ENCODE measurements around the gene TCEA2.

The TCEA2 gene

GRCh38 chr20:64113444-64113775 is 50.4 kb downstream of the TCEA2 start:
- WGBS (ENCODE audit: extremely low coverage, insufficient coverage, low lambda C conversion rate), result no CpG with 5 or more reads among the region's 6 CpGs
- H2BK5ac ChIP-seq (ENCODE audit: low read length), result no peak overlapping the region
- no peaks in the 10 kb centered on the region for H3K27me3 ChIP-seq (ENCODE audit: insufficient read depth, low read length, poor library complexity)
- no peak overlapping the region for H3K56ac ChIP-seq (ENCODE audit: low read length)
- no peak overlapping the region for H4K8ac ChIP-seq (ENCODE audit: low read depth, low read length)
- H2AK5ac ChIP-seq (ENCODE audit: low read length), result no peak overlapping the region
- no peak overlapping the region for H3K23ac ChIP-seq (ENCODE audit: low read length)
- no peak overlapping the region for H3K18ac ChIP-seq (ENCODE audit: low read length)
- H3K9ac ChIP-seq (ENCODE audit: low read length), result no peak overlapping the region
- no peaks in the 10 kb centered on the region for H3K36me3 ChIP-seq (ENCODE audit: control insufficient read depth, insufficient read depth, low read length)
- no peak overlapping the region for H3K4ac ChIP-seq (ENCODE audit: low read depth, low read length)
- no peak overlapping the region for H2BK120ac ChIP-seq (ENCODE audit: low read depth, low read length)
- H4K5ac ChIP-seq (ENCODE audit: low read length), result no peak overlapping the region
- no peak overlapping the region for H2BK15ac ChIP-seq (replicated peaks; ENCODE audit: low read depth)
- no peaks in the 10 kb centered on the region for H3K79me2 ChIP-seq (ENCODE audit: control insufficient read depth, insufficient read depth, low read length)
- H3K79me1 ChIP-seq (ENCODE audit: low read length), result no peaks in the 10 kb centered on the region
- H3K27ac ChIP-seq (ENCODE audit: low read depth, low read length), result no peak overlapping the region
- no peak overlapping the region for H3K4me2 ChIP-seq (ENCODE audit: low read length)
- H3K4me1 ChIP-seq (ENCODE audit: control insufficient read depth, low read depth, low read length), result no peaks in the 10 kb centered on the region
- no peak overlapping the region for H3K4me3 ChIP-seq (ENCODE audit: low read length)
- DNase-seq, result no peak

GRCh38 chr20:64113796-64114355 is 50.9 kb downstream of the TCEA2 start:
- Histone ChIP-seq H3K27me3 (ENCODE audit: insufficient read depth, low read length, poor library complexity) (no peaks in the 10 kb centered on the region), H3K23ac (ENCODE audit: low read length) (no peak overlapping the region), H2AK5ac (ENCODE audit: low read length) (no peak overlapping the region), H3K18ac (ENCODE audit: low read length) (no peak overlapping the region), H3K4me1 (ENCODE audit: control insufficient read depth, low read depth, low read length) (no peaks in the 10 kb centered on the region), H2BK5ac (ENCODE audit: low read length) (no peak overlapping the region), H3K56ac (ENCODE audit: low read length) (no peak overlapping the region), H4K5ac (ENCODE audit: low read length) (no peak overlapping the region), H3K4me3 (ENCODE audit: low read length) (no peak overlapping the region), H3K36me3 (ENCODE audit: control insufficient read depth, insufficient read depth, low read length) (no peaks in the 10 kb centered on the region), H4K8ac (ENCODE audit: low read depth, low read length) (no peak overlapping the region), H3K4ac (ENCODE audit: low read depth, low read length) (no peak overlapping the region), H3K4me2 (ENCODE audit: low read length) (no peak overlapping the region), H3K27ac (ENCODE audit: low read depth, low read length) (no peak overlapping the region), H3K79me2 (ENCODE audit: control insufficient read depth, insufficient read depth, low read length) (no peaks in the 10 kb centered on the region), H3K79me1 (ENCODE audit: low read length) (no peaks in the 10 kb centered on the region), H3K9ac (ENCODE audit: low read length) (no peak overlapping the region), H2BK15ac (replicated peaks; ENCODE audit: low read depth) (no peak overlapping the region), H2BK120ac (ENCODE audit: low read depth, low read length) (no peak overlapping the region)
- DNase-seq, result no peak
- no CpG with 5 or more reads among the region's 13 CpGs for WGBS (ENCODE audit: extremely low coverage, insufficient coverage, low lambda C conversion rate)

- Histone ChIP-seq H2BK5ac (ENCODE audit: low read length) (no peak overlapping the region), H3K18ac (ENCODE audit: low read length) (no peak overlapping the region), H3K4me1 (ENCODE audit: control insufficient read depth, low read depth, low read length) (no peaks in the 10 kb centered on the region), H3K27ac (ENCODE audit: low read depth, low read length) (no peak overlapping the region), H2AK5ac (ENCODE audit: low read length) (no peak overlapping the region), H3K79me2 (ENCODE audit: control insufficient read depth, insufficient read depth, low read length) (no peaks in the 10 kb centered on the region), H3K27me3 (ENCODE audit: insufficient read depth, low read length, poor library complexity) (no peaks in the 10 kb centered on the region), H2BK15ac (replicated peaks; ENCODE audit: low read depth) (no peak overlapping the region), H3K56ac (ENCODE audit: low read length) (no peak overlapping the region), H3K4ac (ENCODE audit: low read depth, low read length) (no peak overlapping the region), H4K8ac (ENCODE audit: low read depth, low read length) (no peak overlapping the region), H3K36me3 (ENCODE audit: control insufficient read depth, insufficient read depth, low read length) (no peaks in the 10 kb centered on the region), H3K9ac (ENCODE audit: low read length) (no peak overlapping the region), H3K23ac (ENCODE audit: low read length) (no peak overlapping the region), H3K4me2 (ENCODE audit: low read length) (no peak overlapping the region), H4K5ac (ENCODE audit: low read length) (no peak overlapping the region), H3K4me3 (ENCODE audit: low read length) (no peak overlapping the region), H3K79me1 (ENCODE audit: low read length) (no peaks in the 10 kb centered on the region), H2BK120ac (ENCODE audit: low read depth, low read length) (no peak overlapping the region)
- no CpG with 5 or more reads among the region's 14 CpGs for WGBS (ENCODE audit: extremely low coverage, insufficient coverage, low lambda C conversion rate)
- no peak for DNase-seq
Measured at GRCh38 chr20:64114356-64114971, 51.5 kb downstream of the TCEA2 start.

- H3K9ac ChIP-seq (ENCODE audit: low read length), result no peak overlapping the region
- H3K36me3 ChIP-seq (ENCODE audit: control insufficient read depth, insufficient read depth, low read length), result no peaks in the 10 kb centered on the region
- H3K79me1 ChIP-seq (ENCODE audit: low read length), result no peaks in the 10 kb centered on the region
- H4K8ac ChIP-seq (ENCODE audit: low read depth, low read length), result no peak overlapping the region
- no peaks in the 10 kb centered on the region for H3K79me2 ChIP-seq (ENCODE audit: control insufficient read depth, insufficient read depth, low read length)
- no peak overlapping the region for H3K56ac ChIP-seq (ENCODE audit: low read length)
- H4K5ac ChIP-seq (ENCODE audit: low read length), result no peak overlapping the region
- no peaks in the 10 kb centered on the region for H3K27me3 ChIP-seq (ENCODE audit: insufficient read depth, low read length, poor library complexity)
- no peaks in the 10 kb centered on the region for H3K4me1 ChIP-seq (ENCODE audit: control insufficient read depth, low read depth, low read length)
- no peak overlapping the region for H3K18ac ChIP-seq (ENCODE audit: low read length)
- H2BK120ac ChIP-seq (ENCODE audit: low read depth, low read length), result no peak overlapping the region
- H3K27ac ChIP-seq (ENCODE audit: low read depth, low read length), result no peak overlapping the region
- H3K23ac ChIP-seq (ENCODE audit: low read length), result no peak overlapping the region
- DNase-seq, result no peak
- no peak overlapping the region for H2BK15ac ChIP-seq (replicated peaks; ENCODE audit: low read depth)
- no peak overlapping the region for H3K4me2 ChIP-seq (ENCODE audit: low read length)
- WGBS (ENCODE audit: extremely low coverage, insufficient coverage, low lambda C conversion rate), result no CpG with 5 or more reads among the region's 14 CpGs
- no peak overlapping the region for H2BK5ac ChIP-seq (ENCODE audit: low read length)
- no peak overlapping the region for H2AK5ac ChIP-seq (ENCODE audit: low read length)
- no peak overlapping the region for H3K4me3 ChIP-seq (ENCODE audit: low read length)
- no peak overlapping the region for H3K4ac ChIP-seq (ENCODE audit: low read depth, low read length)
Measured at GRCh38 chr20:64115171-64115911, 52.3 kb downstream of the TCEA2 start.

- no peak overlapping the region for H4K5ac ChIP-seq (ENCODE audit: low read length)
- no peak overlapping the region for H2BK5ac ChIP-seq (ENCODE audit: low read length)
- no peak overlapping the region for H3K4ac ChIP-seq (ENCODE audit: low read depth, low read length)
- H2BK120ac ChIP-seq (ENCODE audit: low read depth, low read length), result no peak overlapping the region
- no peak overlapping the region for H4K8ac ChIP-seq (ENCODE audit: low read depth, low read length)
- no peaks in the 10 kb centered on the region for H3K4me1 ChIP-seq (ENCODE audit: control insufficient read depth, low read depth, low read length)
- no peak for DNase-seq
- no peaks in the 10 kb centered on the region for H3K27me3 ChIP-seq (ENCODE audit: insufficient read depth, low read length, poor library complexity)
- H2BK15ac ChIP-seq (replicated peaks; ENCODE audit: low read depth), result no peak overlapping the region
- H3K4me3 ChIP-seq (ENCODE audit: low read length), result no peak overlapping the region
- no peak overlapping the region for H3K23ac ChIP-seq (ENCODE audit: low read length)
- H3K18ac ChIP-seq (ENCODE audit: low read length), result no peak overlapping the region
- H3K4me2 ChIP-seq (ENCODE audit: low read length), result no peak overlapping the region
- H3K27ac ChIP-seq (ENCODE audit: low read depth, low read length), result no peak overlapping the region
- no peak overlapping the region for H3K9ac ChIP-seq (ENCODE audit: low read length)
- H3K56ac ChIP-seq (ENCODE audit: low read length), result no peak overlapping the region
- no CpG with 5 or more reads among the region's 21 CpGs for WGBS (ENCODE audit: extremely low coverage, insufficient coverage, low lambda C conversion rate)
- H3K79me1 ChIP-seq (ENCODE audit: low read length), result no peaks in the 10 kb centered on the region
- no peaks in the 10 kb centered on the region for H3K36me3 ChIP-seq (ENCODE audit: control insufficient read depth, insufficient read depth, low read length)
- H2AK5ac ChIP-seq (ENCODE audit: low read length), result no peak overlapping the region
- H3K79me2 ChIP-seq (ENCODE audit: control insufficient read depth, insufficient read depth, low read length), result no peaks in the 10 kb centered on the region
Measured at GRCh38 chr20:64116016-64116415, 53.0 kb downstream of the TCEA2 start.
